Upper lobe of left lung (tissue), 4 donors: ENCODE results near the gene XPC.

Source experiments
- POLR2A ChIP-seq, 4 donors: fragments of 450-650 bp; IDR thresholded peaks; one replicate each; pipeline ENCODE4 v1.5.1; 2016 to 2017; ENCODE audit warnings: antibody characterized with exemption in 4 of 4, mild to moderate bottlenecking in 2 of 4
- POLR2AphosphoS5 ChIP-seq, 2 donors: sonication (generic); formaldehyde crosslinking; IDR thresholded peaks; one replicate each; pipeline ENCODE4 v1.5.1; 2017; ENCODE audit warnings: antibody characterized with exemption in 2 of 2
- TF ChIP-seq, protein P1 (sequence below), 6 experiments: fragments of 450-650 bp in 4 of 6; fragments of 200-600 bp in 2 of 6; sonication (generic) in 2 of 6; IDR thresholded peaks; one replicate each; pipeline ENCODE4 v1.5.1; 2016 to 2019; ENCODE audit warnings: antibody characterized with exemption in 6 of 6

DNA sequence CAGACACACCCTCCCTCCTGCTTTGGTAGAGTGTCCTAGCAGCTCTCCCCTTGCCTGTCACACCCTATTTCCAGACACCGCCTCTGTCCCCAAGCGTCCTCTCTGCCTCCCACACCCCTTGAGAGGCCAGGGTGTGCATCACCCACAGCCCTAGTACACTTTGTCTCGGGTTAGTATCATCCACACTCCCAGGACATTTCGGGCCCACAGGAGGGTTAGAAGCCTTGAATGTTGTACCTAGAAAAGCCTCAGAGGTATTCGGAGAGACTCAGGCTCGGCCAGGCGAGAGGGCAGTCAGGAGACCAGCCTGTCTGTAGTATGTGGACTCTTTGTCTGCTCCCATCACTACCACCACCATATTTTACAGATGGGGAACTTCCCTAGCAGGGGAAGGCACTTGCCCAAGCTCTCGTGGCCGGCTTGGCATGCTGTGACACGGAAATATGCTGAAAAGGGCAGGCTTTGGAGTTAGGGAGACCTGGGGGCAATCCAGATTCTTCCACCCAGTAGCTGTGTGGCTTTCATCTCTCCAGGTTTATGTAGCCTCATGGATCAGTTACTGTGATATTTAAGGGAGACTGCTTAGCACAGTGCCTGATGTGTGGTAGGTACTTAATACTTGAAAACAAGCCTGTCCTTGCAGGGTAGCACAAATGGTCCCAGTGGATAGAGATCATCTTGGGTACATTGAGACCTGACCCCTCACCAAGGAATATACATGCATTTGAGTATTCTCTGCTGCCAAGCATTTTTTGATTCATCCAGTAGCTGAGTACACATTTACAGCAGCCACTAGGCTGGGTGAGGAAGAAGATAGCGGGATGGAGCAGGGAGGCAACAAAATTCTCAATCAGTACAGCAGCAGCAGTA is 52.1 kb downstream of the XPC start:
- TF ChIP-seq, protein P1, sequence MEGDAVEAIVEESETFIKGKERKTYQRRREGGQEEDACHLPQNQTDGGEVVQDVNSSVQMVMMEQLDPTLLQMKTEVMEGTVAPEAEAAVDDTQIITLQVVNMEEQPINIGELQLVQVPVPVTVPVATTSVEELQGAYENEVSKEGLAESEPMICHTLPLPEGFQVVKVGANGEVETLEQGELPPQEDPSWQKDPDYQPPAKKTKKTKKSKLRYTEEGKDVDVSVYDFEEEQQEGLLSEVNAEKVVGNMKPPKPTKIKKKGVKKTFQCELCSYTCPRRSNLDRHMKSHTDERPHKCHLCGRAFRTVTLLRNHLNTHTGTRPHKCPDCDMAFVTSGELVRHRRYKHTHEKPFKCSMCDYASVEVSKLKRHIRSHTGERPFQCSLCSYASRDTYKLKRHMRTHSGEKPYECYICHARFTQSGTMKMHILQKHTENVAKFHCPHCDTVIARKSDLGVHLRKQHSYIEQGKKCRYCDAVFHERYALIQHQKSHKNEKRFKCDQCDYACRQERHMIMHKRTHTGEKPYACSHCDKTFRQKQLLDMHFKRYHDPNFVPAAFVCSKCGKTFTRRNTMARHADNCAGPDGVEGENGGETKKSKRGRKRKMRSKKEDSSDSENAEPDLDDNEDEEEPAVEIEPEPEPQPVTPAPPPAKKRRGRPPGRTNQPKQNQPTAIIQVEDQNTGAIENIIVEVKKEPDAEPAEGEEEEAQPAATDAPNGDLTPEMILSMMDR (IDR thresholded peaks at IDR 0.05): no peak
- TF ChIP-seq POLR2A (IDR thresholded peaks at IDR 0.05) (no peak), POLR2AphosphoS5 (IDR thresholded peaks at IDR 0.05) (peak in 1 of 2 donors; percentile 24)
